Vagina (tissue), 2 donors: ENCODE measurements around the gene SOWAHA.

Experiments used
- CTCF ChIP-seq, 3 experiments: fragments of 450-650 bp in 2 of 3; fragments of 200-600 bp in 1 of 3; sonication (generic) in 1 of 3; IDR thresholded peaks; one replicate each; pipeline ENCODE4 v1.5.1; 2017 to 2019; ENCODE audit warnings: antibody characterized with exemption in 3 of 3, mild to moderate bottlenecking in 2 of 3, moderate library complexity in 2 of 3
- POLR2A ChIP-seq, 2 donors: fragments of 450-650 bp; IDR thresholded peaks; one replicate each; pipeline ENCODE4 v1.6.1; 2017; ENCODE audit warnings: antibody characterized with exemption in 2 of 2, mild to moderate bottlenecking in 2 of 2, moderate library complexity in 2 of 2
- POLR2AphosphoS5 ChIP-seq, 2 donors: sonication (generic); formaldehyde crosslinking; IDR thresholded peaks; one replicate each; pipeline ENCODE4 v1.9.0; 2017; ENCODE audit warnings: antibody characterized with exemption in 2 of 2, mild to moderate bottlenecking in 2 of 2, low read depth in 1 of 2; ENCODE audit not compliant: insufficient read depth in 1 of 2

GRCh38 chr5:132839426-132840301 is 26.6 kb downstream of the SOWAHA start:
- TF ChIP-seq CTCF (IDR thresholded peaks at IDR 0.05) (no peak), POLR2A (IDR thresholded peaks at IDR 0.05) (no peak), POLR2AphosphoS5 (IDR thresholded peaks at IDR 0.05; ENCODE audit: insufficient read depth in 1 of 2, low read depth in 1 of 2) (peak in 1 of 2 donors; percentile 86)
